H9 (cell line): ENCODE data around the gene SIL1. TPM values are rescaled to one million over a fixed set of nuclear protein-coding genes. Genes with fewer than 3 reads are reported as not detected.

Experiments
- DNase-seq: peaks from one replicate; pipeline ENCODE4 v3.0.0-alpha.2; 2017
- H2AFZ ChIP-seq: one replicate; pipeline ENCODE4 v1.6.1; 2013; ENCODE audit warnings: mild to moderate bottlenecking, low read length, control low read depth, moderate library complexity
- H2AK5ac ChIP-seq: 2 replicates; pipeline ENCODE4 v1.6.1; 2013; ENCODE audit warnings: low read length, control low read depth, mixed read lengths; ENCODE audit not compliant: insufficient read length
- H2BK120ac ChIP-seq: one replicate; pipeline ENCODE4 v1.6.1; 2013; ENCODE audit warnings: low read depth, mild to moderate bottlenecking, low read length, control low read depth, inconsistent platforms; ENCODE audit not compliant: poor library complexity, severe bottlenecking
- H2BK12ac ChIP-seq: 2 replicates; pipeline ENCODE4 v1.6.1; 2013; ENCODE audit warnings: low read length, control low read depth, mixed read lengths, low read depth; ENCODE audit not compliant: insufficient read length
- H2BK15ac ChIP-seq: 2 replicates; pipeline ENCODE4 v1.6.1; 2013; ENCODE audit warnings: low read depth, low read length, control low read depth
- H2BK20ac ChIP-seq: one replicate; pipeline ENCODE4 v1.6.1; 2013; ENCODE audit warnings: low read depth, mild to moderate bottlenecking, low read length, control low read depth, inconsistent platforms; ENCODE audit not compliant: poor library complexity, severe bottlenecking
- H2BK5ac ChIP-seq: 2 replicates; pipeline ENCODE4 v1.6.1; 2013; ENCODE audit warnings: low read length, control low read depth, mixed read lengths; ENCODE audit not compliant: insufficient read length
- H3K14ac ChIP-seq: 2 replicates; pipeline ENCODE4 v1.6.1; 2013; ENCODE audit warnings: low read length, control low read depth; ENCODE audit not compliant: insufficient read depth
- H3K18ac ChIP-seq: 2 replicates; pipeline ENCODE4 v1.6.1; 2013; ENCODE audit warnings: low read depth, mild to moderate bottlenecking, mixed read lengths, low read length, control low read depth; ENCODE audit not compliant: insufficient read length
- H3K23ac ChIP-seq: 2 replicates; pipeline ENCODE4 v1.6.1; 2013; ENCODE audit warnings: low read length, control low read depth, mixed read lengths, low read depth; ENCODE audit not compliant: insufficient read length
- H3K23me2 ChIP-seq: 2 replicates; pipeline ENCODE4 v1.6.1; 2013; ENCODE audit warnings: low read depth, mild to moderate bottlenecking, mixed read lengths, low read length, control low read depth; ENCODE audit not compliant: insufficient read length, poor library complexity, severe bottlenecking
- H3K27ac ChIP-seq: 2 replicates; pipeline ENCODE4 v1.5.1; 2013; ENCODE audit warnings: low read length, control low read depth, mixed read lengths, low read depth; ENCODE audit not compliant: insufficient read length
- H3K27me3 ChIP-seq: 2 replicates; pipeline ENCODE4 v1.6.1; 2013; ENCODE audit warnings: low read length, control low read depth, inconsistent platforms; ENCODE audit not compliant: insufficient read depth
- H3K4ac ChIP-seq: 2 replicates; pipeline ENCODE4 v1.6.1; 2013; ENCODE audit warnings: low read depth, mild to moderate bottlenecking, control low read depth, inconsistent platforms, low read length, moderate library complexity
- H3K4me1 ChIP-seq: 2 replicates; pipeline ENCODE4 v1.6.1; 2013; ENCODE audit warnings: low read length, control low read depth, inconsistent platforms; ENCODE audit not compliant: insufficient read depth
- H3K4me2 ChIP-seq: 2 replicates; pipeline ENCODE4 v1.6.1; 2013; ENCODE audit warnings: low read length, control low read depth, mixed read lengths; ENCODE audit not compliant: insufficient read length, insufficient read depth
- H3K56ac ChIP-seq: 2 replicates; pipeline ENCODE4 v1.6.1; 2013; ENCODE audit warnings: low read depth, mild to moderate bottlenecking, mixed read lengths, low read length, control low read depth; ENCODE audit not compliant: insufficient read length
- H3K79me1 ChIP-seq: 2 replicates; pipeline ENCODE4 v1.6.1; 2013; ENCODE audit warnings: low read depth, mild to moderate bottlenecking, moderate library complexity, low read length, control low read depth, inconsistent platforms; ENCODE audit not compliant: insufficient read depth, poor library complexity, severe bottlenecking
- H3K79me2 ChIP-seq: 2 replicates; pipeline ENCODE4 v1.6.1; 2013; ENCODE audit warnings: low read length, control low read depth, inconsistent platforms; ENCODE audit not compliant: insufficient read depth
- H3K9ac ChIP-seq: 2 replicates; pipeline ENCODE4 v1.6.1; 2013; ENCODE audit warnings: low read length, control low read depth, mixed read lengths; ENCODE audit not compliant: insufficient read length; ENCODE audit errors: extremely low read depth
- H3K9me3 ChIP-seq: one replicate; pipeline ENCODE4 v1.6.1; 2013; ENCODE audit warnings: low read depth, low read length, inconsistent platforms; ENCODE audit not compliant: control insufficient read depth
- H3T11ph ChIP-seq: one replicate; pipeline ENCODE4 v1.6.1; 2013; ENCODE audit warnings: mild to moderate bottlenecking, low read length, control low read depth, inconsistent platforms
- H4K20me1 ChIP-seq: one replicate; pipeline ENCODE4 v1.6.1; 2013; ENCODE audit not compliant: control insufficient read depth, insufficient read length, insufficient read depth
- H4K5ac ChIP-seq: 2 replicates; pipeline ENCODE4 v1.6.1; 2013; ENCODE audit warnings: low read depth, mild to moderate bottlenecking, mixed read lengths, low read length, control low read depth; ENCODE audit not compliant: insufficient read length
- H4K8ac ChIP-seq: replicated peaks from 2 replicates; pipeline ENCODE4 v1.6.1; 2013; ENCODE audit warnings: low read length, control low read depth, mixed read lengths, low read depth; ENCODE audit not compliant: insufficient read length
- H4K91ac ChIP-seq: 2 replicates; pipeline ENCODE4 v1.6.1; 2013; ENCODE audit warnings: low read depth, mild to moderate bottlenecking, moderate library complexity, mixed read lengths, low read length, control low read depth; ENCODE audit not compliant: insufficient read length
- H3K27ac Mint-ChIP-seq, 3 experiments: 2 replicates in 2 of 3; 3 replicates in 1 of 3; pipeline ENCODE4 v1.8.0; 2020 to 2021; ENCODE audit warnings: mixed read lengths in 3 of 3, mild to moderate bottlenecking in 1 of 3, moderate library complexity in 1 of 3
- H3K27me3 Mint-ChIP-seq: 2 replicates; pipeline ENCODE4 v1.8.0; 2021; ENCODE audit warnings: low read depth, mild to moderate bottlenecking, moderate library complexity, mixed read lengths
- H3K36me3 Mint-ChIP-seq, 3 experiments: 2 replicates in 2 of 3; 3 replicates in 1 of 3; pipeline ENCODE4 v1.8.0; 2020 to 2021; ENCODE audit warnings: low read depth in 3 of 3, mixed read lengths in 3 of 3; ENCODE audit not compliant: insufficient read depth in 1 of 3
- H3K4me1 Mint-ChIP-seq, 2 experiments: 2 replicates each; pipeline ENCODE4 v1.8.0; 2020; ENCODE audit warnings: mixed read lengths in 2 of 2
- H3K4me3 Mint-ChIP-seq, 2 experiments: 2 replicates in 1 of 2; 3 replicates in 1 of 2; pipeline ENCODE4 v1.8.0; 2020 to 2021; ENCODE audit warnings: mild to moderate bottlenecking in 2 of 2, mixed read lengths in 2 of 2, moderate library complexity in 1 of 2
- H3K9me3 Mint-ChIP-seq, 2 experiments: 2 replicates in 1 of 2; 3 replicates in 1 of 2; pipeline ENCODE4 v1.8.0; 2020; ENCODE audit warnings: mild to moderate bottlenecking in 2 of 2, mixed read lengths in 2 of 2, moderate library complexity in 1 of 2
- WGBS: extraction: QIAGEN DNeasy Blood & Tissue Kit; methylation state at CpG from one replicate; pipeline ENCODE4 v1.1.7; 2013; ENCODE audit warnings: missing lambda C conversion rate, low lambda C conversion rate, mixed read lengths; ENCODE audit not compliant: insufficient read length; ENCODE audit errors: extremely low coverage; 5-methylcytosine and 5-hydroxymethylcytosine counted together
- total RNA-seq: library from RNA; stranded (reverse); gene quantifications from 2 replicates; pipeline ENCODE4 v1.2.1, GENCODE V29; 2021
- TF ChIP-seq, protein P1 (sequence below): fragments of 200-600 bp; sonication (generic); conservative IDR thresholded peaks from 3 replicates; pipeline ENCODE4 v1.8.0; 2021; ENCODE audit warnings: antibody characterized with exemption, mild to moderate bottlenecking

The SIL1 gene
- total RNA-seq, 1 experiment from 2014 or later, result 10.6 TPM

DNA sequence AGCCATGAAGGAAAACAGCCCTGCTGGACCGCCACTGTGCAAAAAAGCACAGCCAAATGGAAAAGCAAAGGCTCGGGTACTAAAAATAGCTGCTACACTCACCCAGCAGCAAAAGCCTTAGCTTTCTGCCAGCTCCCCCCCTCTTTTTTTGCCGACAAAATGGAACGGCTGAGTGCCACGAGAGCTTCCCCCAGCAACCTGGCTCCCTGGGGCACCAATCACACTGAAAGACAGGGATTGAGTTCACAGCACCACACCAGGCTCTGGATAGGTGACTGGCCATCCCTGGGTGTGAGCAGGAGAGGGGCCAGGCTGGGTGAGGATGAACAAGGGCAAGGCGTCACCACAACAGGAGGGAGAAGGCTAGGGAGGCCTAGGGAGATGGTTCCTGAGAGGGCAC, 66.7 kb downstream of the SIL1 start:
- Histone ChIP-seq H2BK120ac (no peak overlapping the region), H3K4me1 (no peaks in the 10 kb centered on the region; the same call in 1 of the 2 replicates), H2BK20ac (no peak overlapping the region), H3K27me3 (no peaks in the 10 kb centered on the region), H2AK5ac (no peak overlapping the region), H4K8ac (no peak overlapping the region), H3K56ac (no peak overlapping the region), H2BK5ac (no peak overlapping the region), H2BK15ac (no peak overlapping the region), H3K27ac (no peak overlapping the region), H3K18ac (no peak overlapping the region), H3K9ac (no peak overlapping the region), H3K79me2 (no peaks in the 10 kb centered on the region), H3K23me2 (no peaks in the 10 kb centered on the region), H2BK12ac (no peak overlapping the region), H3K79me1 (no peaks in the 10 kb centered on the region), H3K4me2 (no peak overlapping the region), H3T11ph (no peak overlapping the region), H3K14ac (no peak overlapping the region; the same call in 1 of the 2 replicates), H3K23ac (no peak overlapping the region), H4K5ac (no peak overlapping the region), H4K20me1 (no peaks in the 10 kb centered on the region), H3K9me3 (no peaks in the 10 kb centered on the region), H2AFZ (no peak overlapping the region), H3K4ac (no peak overlapping the region), H4K91ac (no peak overlapping the region)
- DNase-seq, result no peak
- Mint-ChIP-seq H3K4me1 (peaks cover 23 to 33% of the 10 kb centered on the region in 2 experiments), H3K36me3 (no peaks in the 10 kb centered on the region), H3K9me3 (no peaks in the 10 kb centered on the region), H3K27me3 (no peaks in the 10 kb centered on the region; the same call in 1 of the 2 replicates), H3K4me3 (no peak overlapping the region), H3K27ac (no peak overlapping the region)
- no CpG with 5 or more reads among the region's 6 CpGs for WGBS
- TF ChIP-seq, protein P1, sequence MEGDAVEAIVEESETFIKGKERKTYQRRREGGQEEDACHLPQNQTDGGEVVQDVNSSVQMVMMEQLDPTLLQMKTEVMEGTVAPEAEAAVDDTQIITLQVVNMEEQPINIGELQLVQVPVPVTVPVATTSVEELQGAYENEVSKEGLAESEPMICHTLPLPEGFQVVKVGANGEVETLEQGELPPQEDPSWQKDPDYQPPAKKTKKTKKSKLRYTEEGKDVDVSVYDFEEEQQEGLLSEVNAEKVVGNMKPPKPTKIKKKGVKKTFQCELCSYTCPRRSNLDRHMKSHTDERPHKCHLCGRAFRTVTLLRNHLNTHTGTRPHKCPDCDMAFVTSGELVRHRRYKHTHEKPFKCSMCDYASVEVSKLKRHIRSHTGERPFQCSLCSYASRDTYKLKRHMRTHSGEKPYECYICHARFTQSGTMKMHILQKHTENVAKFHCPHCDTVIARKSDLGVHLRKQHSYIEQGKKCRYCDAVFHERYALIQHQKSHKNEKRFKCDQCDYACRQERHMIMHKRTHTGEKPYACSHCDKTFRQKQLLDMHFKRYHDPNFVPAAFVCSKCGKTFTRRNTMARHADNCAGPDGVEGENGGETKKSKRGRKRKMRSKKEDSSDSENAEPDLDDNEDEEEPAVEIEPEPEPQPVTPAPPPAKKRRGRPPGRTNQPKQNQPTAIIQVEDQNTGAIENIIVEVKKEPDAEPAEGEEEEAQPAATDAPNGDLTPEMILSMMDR, result no peak
